SK-N-SH (cell line): ENCODE data around the gene ZSCAN2. TPM values are rescaled to one million over a fixed set of nuclear protein-coding genes. Genes with fewer than 3 reads are reported as not detected.
A peak's percentile ranks its signal among the peaks of the same experiment; 100 is the strongest.

ENCODE experiments used
- CTCF ChIA-PET: fragments of 300-600, 350-600 bp; formaldehyde crosslinking; extraction: SDS; loops from one replicate; lab custom pipeline; 2021; lab: Yijun Ruan, JAX
- POLR2A ChIA-PET: fragments of 350-600 bp; sonication (Branson Sonifier 250); formaldehyde crosslinking; extraction: SDS; loops from one replicate; lab custom pipeline; 2020; ENCODE audit warnings: antibody characterized with exemption, inconsistent platforms; lab: Yijun Ruan, JAX
- DNase-seq: peaks from one replicate; pipeline ENCODE4 v3.0.0; 2012
- H2AFZ ChIP-seq: fragments of 200-600 bp; sonication (generic); 2 replicates; pipeline ENCODE4 v1.8.1; 2016; ENCODE audit warnings: antibody characterized with exemption, mild to moderate bottlenecking, low read depth
- H3F3A ChIP-seq: fragments of 200-600 bp; sonication (generic); replicated peaks from 2 replicates; pipeline ENCODE3; 2016; ENCODE audit warnings: antibody characterized with exemption, mild to moderate bottlenecking; ENCODE audit not compliant: insufficient read depth
- H3K27ac ChIP-seq, 2 experiments: fragments of 200-500 bp in 1 of 2; fragments of 200-600 bp in 1 of 2; sonication (Bioruptor generic) in 1 of 2; sonication (generic), shearing (Covaris generic) in 1 of 2; 2 replicates each; pipeline versions ENCODE4 v1.5.1 to v1.6.1; 2014 to 2016; ENCODE audit warnings: low read depth in 2 of 2, inconsistent platforms in 1 of 2, low read length in 1 of 2, mild to moderate bottlenecking in 1 of 2, mixed read lengths in 1 of 2
- H3K27me3 ChIP-seq: fragments of 200-600 bp; sonication (generic), shearing (Covaris generic); 2 replicates; pipeline ENCODE4 v1.6.1; 2016; ENCODE audit warnings: mixed run types; ENCODE audit not compliant: insufficient read depth
- H3K36me3 ChIP-seq, 2 experiments: fragments of 200-500 bp in 1 of 2; fragments of 200-600 bp in 1 of 2; sonication (Bioruptor generic) in 1 of 2; sonication (generic) in 1 of 2; replicated peaks in 1 of 2; 2 replicates each; pipeline versions ENCODE3 to v1.5.1; 2014 to 2016; ENCODE audit warnings: low read length in 1 of 2, mild to moderate bottlenecking in 1 of 2; ENCODE audit not compliant: insufficient read depth in 2 of 2, control insufficient read depth in 1 of 2
- H3K4me1 ChIP-seq, 2 experiments: fragments of 200-500 bp in 1 of 2; fragments of 200-600 bp in 1 of 2; sonication (Bioruptor generic) in 1 of 2; sonication (generic), shearing (Covaris generic) in 1 of 2; 2 replicates each; pipeline versions ENCODE4 v1.5.1 to v1.6.1; 2014 to 2016; ENCODE audit warnings: low read depth in 1 of 2, low read length in 1 of 2, mixed run types in 1 of 2; ENCODE audit not compliant: insufficient read depth in 2 of 2, control insufficient read depth in 1 of 2
- H3K4me2 ChIP-seq: fragments of 200-600 bp; sonication (generic), shearing (Covaris generic); 2 replicates; pipeline ENCODE4 v1.6.1; 2017; ENCODE audit warnings: mixed run types
- H3K4me3 ChIP-seq, 2 experiments: fragments of 200-500 bp in 1 of 2; fragments of 200-600 bp in 1 of 2; sonication (Bioruptor generic) in 1 of 2; sonication (generic), shearing (Covaris generic) in 1 of 2; 2 replicates each; pipeline versions ENCODE4 v1.5.1 to v1.8.1; 2014 to 2016; ENCODE audit warnings: low read depth in 2 of 2, inconsistent platforms in 1 of 2, low read length in 1 of 2, mild to moderate bottlenecking in 1 of 2, mixed read lengths in 1 of 2, moderate library complexity in 1 of 2
- H3K79me2 ChIP-seq: fragments of 200-600 bp; sonication (generic); 2 replicates; pipeline ENCODE4 v1.8.1; 2017; ENCODE audit warnings: mild to moderate bottlenecking; ENCODE audit not compliant: insufficient read depth
- H3K9ac ChIP-seq: fragments of 200-600 bp; sonication (generic); 2 replicates; pipeline ENCODE4 v1.6.1; 2017; ENCODE audit warnings: mixed run types
- H3K9me2 ChIP-seq: fragments of 200-600 bp; sonication (generic); 2 replicates; pipeline ENCODE4 v1.6.1; 2017; ENCODE audit warnings: mixed run types
- H3K9me3 ChIP-seq: fragments of 200-600 bp; sonication (generic); 2 replicates; pipeline ENCODE4 v1.6.1; 2017; ENCODE audit warnings: mixed run types, mild to moderate bottlenecking, moderate library complexity
- H4K20me1 ChIP-seq: fragments of 200-600 bp; sonication (generic); 2 replicates; pipeline ENCODE4 v1.6.1; 2017; ENCODE audit warnings: mild to moderate bottlenecking, mixed run types; ENCODE audit not compliant: insufficient read depth
- CHD2 ChIP-seq: fragments of 150-350 bp; IDR thresholded peaks from 2 replicates; pipeline ENCODE4 v1.6.1; 2018; ENCODE audit warnings: low read length; ENCODE audit not compliant: partially characterized antibody
- CTCF ChIP-seq: fragments of 200-600 bp; sonication (generic); IDR thresholded peaks from 2 replicates; pipeline ENCODE4 v1.6.1; 2017; ENCODE audit warnings: antibody characterized with exemption, mild to moderate bottlenecking, moderate library complexity
- ELF1 ChIP-seq: IDR thresholded peaks from 2 replicates; pipeline ENCODE4 v1.4.0; 2012
- EP300 ChIP-seq, 2 experiments: IDR thresholded peaks; 2 replicates each; pipeline versions ENCODE4 v1.4.0 to v1.6.1; 2012; ENCODE audit warnings: borderline replicate concordance in 1 of 2, low read depth in 1 of 2, low read length in 1 of 2
- EZH2phosphoT487 ChIP-seq: fragments of 200-600 bp; sonication (generic); IDR thresholded peaks from 2 replicates; pipeline ENCODE4 v1.6.1; 2017; ENCODE audit warnings: low read depth, mixed run types, mild to moderate bottlenecking, antibody characterized with exemption, moderate library complexity, borderline replicate concordance
- FOXM1 ChIP-seq: IDR thresholded peaks from 2 replicates; pipeline ENCODE4 v1.4.0; 2012; ENCODE audit warnings: low read depth, mild to moderate bottlenecking
- GABPA ChIP-seq: IDR thresholded peaks from 2 replicates; pipeline ENCODE4 v1.4.0; 2012; ENCODE audit warnings: low read depth, mild to moderate bottlenecking
- GATA2 ChIP-seq: sonication (generic); formaldehyde crosslinking; IDR thresholded peaks from 2 replicates; pipeline ENCODE4 v1.5.0; 2020; ENCODE audit warnings: mild to moderate bottlenecking, missing genetic modification reagents
- IRF3 ChIP-seq: fragments of 150-350 bp; IDR thresholded peaks from 2 replicates; pipeline ENCODE4 v1.6.1; 2016; ENCODE audit warnings: mild to moderate bottlenecking, low read depth, low read length
- JUND ChIP-seq: IDR thresholded peaks from 2 replicates; pipeline ENCODE4 v1.4.0; 2012
- NFIC ChIP-seq: IDR thresholded peaks from 2 replicates; pipeline ENCODE4 v1.4.0; 2012; ENCODE audit warnings: borderline replicate concordance
- PBX3 ChIP-seq: IDR thresholded peaks from 2 replicates; pipeline ENCODE4; 2012
- POLR2AphosphoS5 ChIP-seq: IDR thresholded peaks from 2 replicates; pipeline ENCODE4 v1.6.1; 2012; ENCODE audit warnings: low read depth, low read length
- RAD21 ChIP-seq: IDR thresholded peaks from 2 replicates; pipeline ENCODE4 v1.6.1; 2012; ENCODE audit warnings: mild to moderate bottlenecking, low read length
- RCOR1 ChIP-seq: fragments of 150-350 bp; IDR thresholded peaks from 2 replicates; pipeline ENCODE4 v1.6.1; 2017; ENCODE audit warnings: antibody characterized with exemption, low read length
- REST ChIP-seq: IDR thresholded peaks from 2 replicates; pipeline ENCODE4 v1.6.1; 2012; ENCODE audit warnings: mild to moderate bottlenecking, low read depth, low read length, moderate library complexity
- TAF1 ChIP-seq: IDR thresholded peaks from 2 replicates; pipeline ENCODE4 v1.6.1; 2012; ENCODE audit warnings: low read depth, mild to moderate bottlenecking, low read length, moderate library complexity, borderline replicate concordance
- TCF12 ChIP-seq: IDR thresholded peaks from 2 replicates; pipeline ENCODE4 v1.4.0; 2012
- TEAD4 ChIP-seq: IDR thresholded peaks from 2 replicates; pipeline ENCODE4 v1.4.0; 2012; ENCODE audit warnings: mild to moderate bottlenecking, borderline replicate concordance; ENCODE audit not compliant: insufficient read depth
- USF1 ChIP-seq: IDR thresholded peaks from 2 replicates; pipeline ENCODE4 v1.4.0; 2012; ENCODE audit warnings: low read depth, borderline replicate concordance
- USF2 ChIP-seq: fragments of 150-350 bp; IDR thresholded peaks from 2 replicates; pipeline ENCODE4 v1.6.1; 2017; ENCODE audit warnings: antibody characterized with exemption, low read length, low read depth, borderline replicate concordance
- YY1 ChIP-seq: IDR thresholded peaks from 2 replicates; pipeline ENCODE4 v1.4.0; 2012; ENCODE audit warnings: low read depth, mild to moderate bottlenecking
- ZBTB33 ChIP-seq: IDR thresholded peaks from 2 replicates; pipeline ENCODE4 v1.4.0; 2012; ENCODE audit warnings: low read depth, borderline replicate concordance
- polyA plus RNA-seq, 3 experiments: library from polyadenylated mRNA; depleted of rRNA; stranded (reverse); fragments of >200 nt; gene quantifications; 2 replicates each; pipeline ENCODE4 v1.2.3, GENCODE V29; 2012

The ZSCAN2 gene
- polyA plus RNA-seq, 1 of the 3 experiments (the other 2 are of a cell fraction) = 22.0 TPM

- H4K20me1 ChIP-seq = no peaks in the 10 kb centered on the region
- H3K9me3 ChIP-seq = no peaks in the 10 kb centered on the region
- H3K9ac ChIP-seq = no peak overlapping the region
- H2AFZ ChIP-seq = no peak overlapping the region
- ChIA-PET CTCF (interaction anchor here (1.5 to 2.2 kb wide), 2 partner anchors 12 to 257 kb away, joined by 5 to 6 read pairs; no protein-coding TSS in a partner anchor), POLR2A (interaction anchor here (0.6 kb wide), 1 partner anchor 40 kb away, joined by 3 read pairs; no protein-coding TSS in a partner anchor)
- H3K36me3 ChIP-seq = peaks cover 41 to 49% of the 10 kb centered on the region in 2 experiments
- H3K27ac ChIP-seq = peak overlapping the region; percentile 64 to 77; a peak in 3 of 4 replicates
- H3K4me2 ChIP-seq = peak overlapping the region; percentile 46; the same call in 1 of the 2 replicates
- peaks cover 37% of the 10 kb centered on the region for H3F3A ChIP-seq
- H3K9me2 ChIP-seq = no peaks in the 10 kb centered on the region
- no peak for DNase-seq
- H3K4me3 ChIP-seq = no peak overlapping the region
- H3K27me3 ChIP-seq = no peaks in the 10 kb centered on the region
- H3K4me1 ChIP-seq = peaks cover 5 to 9% of the 10 kb centered on the region in 2 experiments; a peak in 2 of 4 replicates
- peaks cover 9% of the 10 kb centered on the region for H3K79me2 ChIP-seq
- no peak for TF ChIP-seq IRF3
- TF ChIP-seq NFIC = peak; percentile 80; the same call in 1 of the 2 replicates
- TF ChIP-seq POLR2AphosphoS5 = no peak
- TF ChIP-seq CTCF = no peak
- no peak for TF ChIP-seq TEAD4
- no peak for TF ChIP-seq RCOR1
- no peak for TF ChIP-seq REST
- TF ChIP-seq USF1 = no peak
- TF ChIP-seq FOXM1 = no peak
- no peak for TF ChIP-seq YY1
- no peak for TF ChIP-seq ELF1
- no peak for TF ChIP-seq RAD21
- no peak for TF ChIP-seq GATA2 (CRISPR knock-in tag)
- TF ChIP-seq TCF12 = peak; percentile 72
- TF ChIP-seq GABPA = no peak
- TF ChIP-seq USF2 = no peak
- TF ChIP-seq JUND = 0 out of 2 replicates have a peak, but pooled peaks have one; percentile 14
- TF ChIP-seq EZH2phosphoT487 = no peak
- TF ChIP-seq CHD2 = no peak
- TF ChIP-seq PBX3 = no peak
- no peak for TF ChIP-seq EP300 (IDR thresholded peaks at IDR 0.05; ENCODE audit: borderline replicate concordance in 1 of 2, low read depth in 1 of 2, low read length in 1 of 2)
- no peak for TF ChIP-seq ZBTB33
- TF ChIP-seq TAF1 = no peak
Observed at GRCh38 chr15:84671211-84671610, 70.4 kb downstream of the ZSCAN2 start.
